NB4 (cell line): ENCODE data around the gene FOXP1.

Source experiments
- DNase-seq: peaks from one replicate; pipeline ENCODE4 v3.0.0; 2010; ENCODE audit warnings: low read depth
- H3K4me3 ChIP-seq: one replicate; pipeline ENCODE4 v1.5.1; 2011; ENCODE audit warnings: mild to moderate bottlenecking, low read depth, low read length, moderate library complexity
- CTCF ChIP-seq: IDR thresholded peaks from one replicate; pipeline ENCODE4 v1.5.1; 2012; ENCODE audit warnings: low read depth, low read length
- MAX ChIP-seq: IDR thresholded peaks from 2 replicates; pipeline ENCODE4 v1.6.1; 2011; ENCODE audit warnings: low read depth, low read length
- MYC ChIP-seq: IDR thresholded peaks from 2 replicates; pipeline ENCODE4 v1.6.1; 2011; ENCODE audit warnings: low read depth, low read length
- POLR2A ChIP-seq: IDR thresholded peaks from 2 replicates; pipeline ENCODE4 v1.6.1; 2011; ENCODE audit warnings: mild to moderate bottlenecking; ENCODE audit not compliant: insufficient read length; ENCODE audit errors: extremely low read depth

FOXP1 gene

GRCh38 chr3:71031181-71031580, 552.3 kb downstream of the FOXP1 start:
- TF ChIP-seq CTCF (no peak), POLR2A (no peak), MYC (no peak), MAX (no peak)
- no peak for DNase-seq
- H3K4me3 ChIP-seq: no peak overlapping the region

GRCh38 chr3:71030748-71031147, 552.8 kb downstream of the FOXP1 start:
- TF ChIP-seq CTCF (no peak), MAX (no peak), POLR2A (no peak), MYC (no peak)
- no peak for DNase-seq
- H3K4me3 ChIP-seq: no peak overlapping the region

- no peak for DNase-seq
- no peak overlapping the region for H3K4me3 ChIP-seq
- TF ChIP-seq MYC (no peak), POLR2A (no peak), CTCF (no peak)
Measured at GRCh38 chr3:71029770-71030169, 553.8 kb downstream of the FOXP1 start.

GRCh38 chr3:71028802-71029201, 554.7 kb downstream of the FOXP1 start:
- TF ChIP-seq CTCF (no peak), POLR2A (no peak), MYC (no peak), MAX (no peak)
- H3K4me3 ChIP-seq: no peak overlapping the region
- no peak for DNase-seq

GRCh38 chr3:71028184-71028583, 555.3 kb downstream of the FOXP1 start:
- no peak for DNase-seq

More at GRCh38 chr3:71028184-71028583, 555.3 kb downstream of the FOXP1 start:
- no peak for TF ChIP-seq CTCF
- no peak for TF ChIP-seq POLR2A
- no peak for TF ChIP-seq MYC
- TF ChIP-seq MAX: no peak
- H3K4me3 ChIP-seq: no peak overlapping the region
